ENCODE results near the gene CD68.
"Not testable (repeated sequence)": the region's sequence is repeated elsewhere in the genome, so short reads cannot be mapped to it uniquely, and the experiment has no call there.

CD68 gene

GRCh38 chr17:7582396-7583252 is 3.2 kb downstream of the CD68 start:
- no peak for DNase-seq

GRCh38 chr17:7583253-7584109 is 4.0 kb downstream of the CD68 start, which contains the start of gene MPDU1:
Gene MPDU1, plus strand, starts transcription at chr17:7583852. Its CDS starts 11 bp downstream, at chr17:7583863.
- peak; percentile 77 for DNase-seq

GRCh38 chr17:7586673-7587419 is 7.4 kb downstream of the CD68 start:
- no peak for DNase-seq

GRCh38 chr17:7587420-7588151 is 8.1 kb downstream of the CD68 start:
- DNase-seq = no peak

GRCh38 chr17:7588553-7589203 is 9.2 kb downstream of the CD68 start:
- no peak for DNase-seq

GRCh38 chr17:7589204-7589868 is 9.9 kb downstream of the CD68 start:
- no peak for DNase-seq

- no peak for DNase-seq
Measured at GRCh38 chr17:7589891-7590691, 10.7 kb downstream of the CD68 start, which contains the start of gene SOX15. Gene SOX15, minus strand, starts transcription at chr17:7590094. Its CDS starts 418 bp downstream, at chr17:7589676.

- DNase-seq = no peak
Measured at GRCh38 chr17:7590743-7591142, 11.3 kb downstream of the CD68 start.

- DNase-seq = no peak
Measured at GRCh38 chr17:7591596-7591995, 12.2 kb downstream of the CD68 start.

- no peak for DNase-seq
Measured at GRCh38 chr17:7592422-7593021, 13.1 kb downstream of the CD68 start.

- no peak for DNase-seq
Measured at GRCh38 chr17:7593296-7593695, 13.9 kb downstream of the CD68 start.

- DNase-seq = not testable (repeated sequence)
Measured at GRCh38 chr17:7597561-7597960, 18.1 kb downstream of the CD68 start.

- no peak for DNase-seq
Measured at GRCh38 chr17:7606280-7606679, 26.8 kb downstream of the CD68 start.

GRCh38 chr17:7610641-7611040 is 31.2 kb downstream of the CD68 start:
- DNase-seq = no peak

- no peak for DNase-seq
Measured at GRCh38 chr17:7611635-7612293, 32.3 kb downstream of the CD68 start.

- no peak for DNase-seq
Measured at GRCh38 chr17:7612294-7612640, 32.8 kb downstream of the CD68 start.

GRCh38 chr17:7613769-7614424 is 34.5 kb downstream of the CD68 start:
- DNase-seq = no peak

- DNase-seq = peak; percentile 89
Measured at GRCh38 chr17:7614425-7615264, 35.2 kb downstream of the CD68 start, which contains the start of gene FXR2. Gene FXR2, minus strand, starts transcription at chr17:7614897. Its CDS starts 365 bp downstream, at chr17:7614532.
